ENCODE results near the gene SLC22A15.

- no peak for TF ChIP-seq CTCF (IDR thresholded peaks at IDR 0.05)
- TF ChIP-seq POLR2A (IDR thresholded peaks at IDR 0.05): no peak
- TF ChIP-seq POLR2AphosphoS5 (IDR thresholded peaks at IDR 0.05): no peak
Measured at GRCh38 chr1:116003823-116004222, 27.5 kb downstream of the SLC22A15 start.
